MG63 (cell line): ENCODE measurements around the gene GPC6. TPM values are rescaled to one million over a fixed set of nuclear protein-coding genes. Genes with fewer than 3 reads are reported as not detected.

Experiments
- DNase-seq: peaks from one replicate; pipeline ENCODE4 v3.0.0-alpha.2; 2020
- H3K27me3 ChIP-seq: fragments of 250-450 bp; sonication (Bioruptor Pico); 2 replicates; pipeline ENCODE4 v1.5.1; 2020; ENCODE audit warnings: mild to moderate bottlenecking, moderate library complexity
- H3K36me3 ChIP-seq: fragments of 250-450 bp; sonication (Bioruptor Pico); 2 replicates; pipeline ENCODE4 v1.5.1; 2020; ENCODE audit warnings: mild to moderate bottlenecking, moderate library complexity
- H3K4me3 ChIP-seq: fragments of 250-450 bp; sonication (Bioruptor Pico); 2 replicates; pipeline ENCODE4 v1.5.1; 2020; ENCODE audit warnings: mild to moderate bottlenecking, moderate library complexity
- H3K9me3 ChIP-seq: fragments of 250-450 bp; sonication (Bioruptor Pico); 2 replicates; pipeline ENCODE4 v1.5.1; 2020; ENCODE audit warnings: mild to moderate bottlenecking, moderate library complexity
- total RNA-seq: library from RNA; depleted of rRNA; stranded (reverse); fragments of >200 nt; shearing (Covaris generic); gene quantifications from 2 replicates; pipeline ENCODE4 v1.2.3, GENCODE V29; 2014; ENCODE audit warnings: low replicate concordance

Gene GPC6
- total RNA-seq, 1 experiment from 2014 or later: 4.1 TPM

DNA sequence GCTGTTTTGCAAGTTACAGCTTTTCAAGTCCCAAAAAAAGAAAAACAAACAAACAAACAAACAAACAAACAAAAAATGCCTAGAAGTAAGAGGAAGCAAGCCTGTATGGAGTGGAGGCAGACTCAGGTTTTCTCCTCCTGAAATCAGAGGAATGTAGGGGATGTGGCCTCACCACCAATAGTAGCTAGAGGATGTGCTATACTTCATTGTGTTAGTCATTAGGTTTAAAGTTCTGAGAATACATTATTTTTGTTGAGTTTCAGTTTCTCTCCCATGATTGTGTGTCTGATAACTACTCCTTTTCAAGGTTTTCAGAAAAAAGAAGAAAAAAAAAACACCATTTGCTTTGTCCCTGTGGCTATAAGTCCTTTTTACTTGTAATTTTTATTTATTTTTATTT is 524.5 kb downstream of the GPC6 start:
- Histone ChIP-seq H3K27me3 (no peaks in the 10 kb centered on the region), H3K36me3 (no peaks in the 10 kb centered on the region), H3K9me3 (no peaks in the 10 kb centered on the region; the same call in 1 of the 2 replicates), H3K4me3 (no peak overlapping the region)
- no peak for DNase-seq

DNA sequence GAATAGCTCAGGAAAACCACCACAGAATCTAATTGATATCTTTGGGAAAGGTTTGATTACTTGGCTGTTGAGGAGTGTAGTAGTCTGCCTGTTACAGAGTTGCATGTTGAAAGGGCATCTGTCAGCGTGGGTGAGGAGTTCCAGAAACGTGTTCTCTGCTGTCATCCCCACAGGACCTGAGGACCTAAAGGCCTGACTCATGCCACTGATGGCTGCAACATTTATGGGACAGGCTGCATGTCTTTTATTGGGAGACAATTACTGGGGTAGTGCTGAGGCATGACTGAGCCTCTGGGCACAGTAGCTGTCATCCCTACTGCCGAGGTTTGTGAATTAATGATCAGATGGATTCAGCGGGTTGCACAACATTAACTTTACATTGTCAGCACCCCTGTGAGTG is 525.9 kb downstream of the GPC6 start:
- H3K27me3 ChIP-seq: no peaks in the 10 kb centered on the region
- no peaks in the 10 kb centered on the region for H3K36me3 ChIP-seq
- no peak overlapping the region for H3K4me3 ChIP-seq
- no peaks in the 10 kb centered on the region; the same call in 1 of the 2 replicates for H3K9me3 ChIP-seq
- DNase-seq: no peak

DNA sequence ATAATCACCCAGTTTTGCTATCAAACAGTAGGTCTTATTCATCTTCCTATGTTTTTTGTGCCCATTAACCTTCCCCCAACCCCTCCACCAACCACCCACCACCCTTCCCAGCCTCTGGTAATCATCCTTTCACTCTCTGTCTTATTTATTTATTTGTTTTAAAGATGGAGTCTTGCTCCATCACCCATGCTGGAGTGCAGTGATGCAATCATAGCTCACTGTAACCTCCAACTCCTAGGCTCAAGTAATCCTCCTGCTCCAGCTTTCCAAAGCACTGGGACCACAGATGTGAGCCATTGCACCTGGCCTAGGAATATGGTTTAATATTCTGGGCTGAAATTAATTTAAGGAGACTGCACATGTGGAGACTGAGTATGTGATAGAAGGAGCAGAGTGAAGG is 527.0 kb downstream of the GPC6 start:
- Histone ChIP-seq H3K27me3 (no peaks in the 10 kb centered on the region), H3K9me3 (no peaks in the 10 kb centered on the region), H3K4me3 (no peak overlapping the region), H3K36me3 (no peaks in the 10 kb centered on the region; the same call in 1 of the 2 replicates)
- no peak for DNase-seq

DNA sequence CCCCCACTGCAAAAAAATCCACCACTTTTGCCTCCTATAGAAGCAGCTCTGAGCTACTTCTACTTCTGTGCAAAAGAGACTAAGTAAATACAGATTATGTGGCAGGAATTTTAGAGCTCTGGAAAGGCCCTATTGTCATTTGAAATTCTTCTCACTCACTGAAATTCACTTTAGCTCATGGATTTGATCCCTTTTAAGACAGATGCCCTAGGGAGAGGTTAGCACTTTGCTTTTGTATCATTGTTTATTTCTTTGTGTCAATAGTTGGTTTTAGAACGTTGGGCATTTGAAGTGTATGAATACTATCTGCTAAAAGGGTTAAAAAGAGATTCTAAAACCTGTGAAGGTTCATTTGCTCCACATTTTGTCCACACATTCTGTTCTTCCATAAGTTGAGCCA is 528.7 kb downstream of the GPC6 start:
- no peak for DNase-seq
- H3K9me3 ChIP-seq: no peaks in the 10 kb centered on the region
- H3K36me3 ChIP-seq: no peaks in the 10 kb centered on the region; the same call in 1 of the 2 replicates

DNA sequence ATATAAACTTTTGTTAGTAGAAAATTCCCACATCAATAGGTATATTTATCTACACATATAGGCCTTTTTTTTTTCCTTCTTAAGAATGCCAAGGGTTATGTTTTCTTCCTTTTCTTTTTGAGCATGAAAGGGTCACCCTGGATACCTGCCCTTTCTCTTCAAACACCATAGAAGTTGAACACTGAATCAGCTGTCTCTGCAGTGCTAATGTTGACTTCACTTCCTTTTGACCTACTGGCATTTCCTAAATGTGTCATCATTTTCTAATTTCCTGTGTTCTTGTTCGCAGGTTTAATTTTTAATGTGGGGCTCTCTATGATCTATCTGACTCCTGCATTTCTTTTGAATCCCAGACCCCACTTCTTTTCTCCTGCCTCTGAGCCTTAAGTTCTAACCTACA is 532.0 kb downstream of the GPC6 start:
- H3K4me3 ChIP-seq: no peak overlapping the region
- H3K27me3 ChIP-seq: no peaks in the 10 kb centered on the region
- H3K36me3 ChIP-seq: no peaks in the 10 kb centered on the region; the same call in 1 of the 2 replicates
- no peaks in the 10 kb centered on the region; the same call in 1 of the 2 replicates for H3K9me3 ChIP-seq
- no peak for DNase-seq

More for the DNA sequence above, 528.7 kb downstream of the GPC6 start:
- Histone ChIP-seq H3K4me3 (no peak overlapping the region), H3K27me3 (no peaks in the 10 kb centered on the region)

DNA sequence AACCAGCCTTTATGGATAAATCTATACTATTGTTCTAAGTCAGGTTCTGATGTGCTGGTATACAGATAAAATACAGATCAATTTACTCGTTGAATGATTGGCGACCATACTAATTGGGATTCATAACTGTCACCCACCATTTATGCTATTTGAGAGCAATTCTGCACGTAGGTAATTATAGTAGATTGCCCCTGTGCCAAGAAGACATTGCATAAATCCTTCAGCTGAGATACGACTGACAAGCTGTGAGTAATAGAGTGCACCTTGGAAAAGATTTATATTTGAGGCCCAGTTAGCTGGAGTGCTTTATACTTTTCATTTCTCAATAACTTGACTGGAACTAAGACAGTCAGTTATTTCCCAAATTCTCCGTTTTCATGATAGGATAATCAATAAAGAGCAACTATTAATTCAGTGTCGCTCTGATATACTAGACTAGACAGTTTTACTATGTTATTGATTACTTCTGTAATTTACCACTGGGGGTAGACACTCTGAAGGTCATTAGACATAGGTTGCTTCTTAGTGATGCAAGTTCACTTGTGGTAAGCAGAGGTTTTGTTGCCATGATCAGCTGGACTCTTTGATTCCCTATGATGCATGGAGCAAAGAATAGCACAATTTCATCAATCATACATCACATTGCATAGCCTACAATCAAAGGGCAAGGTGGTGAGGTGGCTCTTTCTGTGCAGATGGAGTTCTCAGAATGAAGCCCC is 536.3 kb downstream of the GPC6 start:
- H3K36me3 ChIP-seq: no peaks in the 10 kb centered on the region; the same call in 1 of the 2 replicates
- no peak for DNase-seq
- no peaks in the 10 kb centered on the region for H3K27me3 ChIP-seq
- no peaks in the 10 kb centered on the region; the same call in 1 of the 2 replicates for H3K9me3 ChIP-seq
- no peak overlapping the region for H3K4me3 ChIP-seq

DNA sequence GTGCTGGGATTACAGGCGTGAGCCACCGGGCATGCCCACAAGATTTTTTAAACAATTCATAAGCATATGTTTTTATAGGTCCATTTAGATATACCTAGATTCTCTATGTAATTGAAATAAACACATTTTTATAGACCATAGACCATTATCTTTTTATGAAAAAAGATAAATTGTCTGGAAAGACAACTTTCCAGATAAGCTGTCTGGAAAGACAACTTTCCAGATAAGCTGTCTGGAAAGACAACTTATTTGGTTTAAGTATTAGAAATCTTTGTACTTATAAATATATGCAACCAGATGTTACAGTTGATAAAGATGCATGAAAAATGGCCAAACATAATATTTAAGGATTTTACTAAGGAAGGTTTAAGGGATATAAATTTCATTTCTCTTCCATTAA is 538.5 kb downstream of the GPC6 start:
- no peaks in the 10 kb centered on the region; the same call in 1 of the 2 replicates for H3K9me3 ChIP-seq
- DNase-seq: no peak
- H3K27me3 ChIP-seq: no peaks in the 10 kb centered on the region

DNA sequence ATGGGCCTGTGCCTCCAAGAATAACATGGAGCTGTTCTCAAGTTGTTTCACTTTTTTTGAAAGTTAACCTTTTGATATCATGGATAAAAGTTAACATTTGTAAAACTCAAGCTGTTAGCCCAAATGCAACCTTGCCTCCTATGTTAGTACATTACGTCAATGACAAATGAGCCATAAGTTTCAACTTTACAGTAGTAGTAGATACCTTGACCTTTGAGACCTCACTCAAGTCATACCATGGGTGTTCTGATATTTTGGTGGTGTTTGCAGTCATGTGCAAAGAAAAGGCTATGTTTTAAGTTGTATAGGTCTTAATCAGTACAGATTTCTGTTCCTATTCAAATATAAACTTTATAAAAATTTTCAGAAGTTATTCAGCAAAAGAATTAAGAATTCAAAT is 539.2 kb downstream of the GPC6 start:
- Histone ChIP-seq H3K9me3 (no peaks in the 10 kb centered on the region; the same call in 1 of the 2 replicates), H3K4me3 (no peak overlapping the region), H3K36me3 (no peaks in the 10 kb centered on the region), H3K27me3 (no peaks in the 10 kb centered on the region)
- no peak for DNase-seq

More for the DNA sequence above, 538.5 kb downstream of the GPC6 start:
- Histone ChIP-seq H3K36me3 (no peaks in the 10 kb centered on the region), H3K4me3 (no peak overlapping the region)

DNA sequence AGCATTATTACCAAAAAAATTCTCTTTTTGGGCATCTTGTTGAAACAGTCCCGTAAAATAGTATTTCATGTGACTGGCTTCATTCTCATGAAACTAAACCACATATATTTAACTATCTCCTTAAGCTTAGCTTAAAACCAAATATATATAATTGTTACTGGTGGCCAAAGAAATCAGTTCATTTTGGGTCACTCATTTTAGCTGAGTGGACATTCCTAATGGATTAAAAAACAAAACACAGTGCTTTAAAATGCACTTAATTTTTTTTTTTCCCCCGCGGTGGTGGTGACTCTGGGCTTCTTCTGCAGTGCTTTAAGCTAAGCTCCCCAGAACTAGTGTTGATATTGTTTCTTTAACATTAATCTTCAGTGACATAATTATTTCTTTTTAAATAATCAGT is 540.1 kb downstream of the GPC6 start:
- Histone ChIP-seq H3K27me3 (no peaks in the 10 kb centered on the region), H3K4me3 (no peak overlapping the region), H3K36me3 (no peaks in the 10 kb centered on the region), H3K9me3 (no peaks in the 10 kb centered on the region; the same call in 1 of the 2 replicates)
- DNase-seq: no peak

- no peaks in the 10 kb centered on the region for H3K36me3 ChIP-seq
- no peaks in the 10 kb centered on the region; the same call in 1 of the 2 replicates for H3K9me3 ChIP-seq
- H3K4me3 ChIP-seq: no peak overlapping the region
- H3K27me3 ChIP-seq: no peaks in the 10 kb centered on the region
- no peak for DNase-seq
Measured at GRCh38 chr13:93767180-93767916, 540.7 kb downstream of the GPC6 start.

DNA sequence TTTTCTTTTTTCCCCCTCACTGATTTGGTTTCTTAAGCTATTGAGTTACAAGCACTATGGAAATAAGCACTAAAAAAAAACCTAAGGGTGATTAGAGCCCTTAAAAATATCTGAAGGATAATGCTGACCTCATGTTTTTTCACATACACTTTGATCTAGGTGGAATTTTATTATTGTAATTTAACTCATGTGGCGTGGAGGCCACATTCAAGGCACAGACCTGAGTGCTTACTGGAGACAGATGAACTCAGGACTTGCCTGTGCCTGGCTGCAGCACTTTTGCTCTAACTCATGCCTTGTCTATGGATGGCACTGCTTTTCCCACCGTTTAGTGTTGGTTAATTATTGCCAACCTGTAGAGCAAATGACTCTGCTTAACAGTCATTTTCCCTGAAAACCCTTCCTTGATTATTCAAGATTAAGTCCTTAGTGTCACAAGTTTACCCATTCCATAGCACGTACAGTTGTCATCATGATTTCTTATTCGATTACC is 541.4 kb downstream of the GPC6 start:
- no peaks in the 10 kb centered on the region for H3K36me3 ChIP-seq

DNA sequence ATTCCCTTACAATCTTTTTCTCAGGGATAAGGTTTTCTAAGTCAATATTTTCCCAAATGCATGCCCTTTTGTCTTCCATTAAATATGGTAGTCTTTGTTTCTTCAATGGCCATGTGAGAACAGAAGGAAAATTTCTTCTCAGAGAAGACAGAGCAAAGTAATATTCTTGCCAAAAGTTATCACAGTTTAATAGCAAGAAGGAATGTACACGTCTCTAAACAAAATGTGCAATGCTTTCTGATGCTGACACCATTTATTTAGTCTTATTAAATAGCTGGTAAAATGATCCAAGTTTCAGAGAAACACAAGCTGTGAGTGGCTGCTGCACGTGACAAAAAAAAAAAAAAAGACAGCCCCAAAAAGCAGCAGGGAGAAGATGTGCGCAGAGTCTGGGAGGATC is 542.5 kb downstream of the GPC6 start:
- Histone ChIP-seq H3K4me3 (no peak overlapping the region), H3K9me3 (no peaks in the 10 kb centered on the region), H3K36me3 (no peaks in the 10 kb centered on the region), H3K27me3 (no peaks in the 10 kb centered on the region)
- DNase-seq: no peak

More for the DNA sequence above, 541.4 kb downstream of the GPC6 start:
- no peak for DNase-seq
- no peaks in the 10 kb centered on the region; the same call in 1 of the 2 replicates for H3K9me3 ChIP-seq
- no peaks in the 10 kb centered on the region for H3K27me3 ChIP-seq
- H3K4me3 ChIP-seq: no peak overlapping the region

DNA sequence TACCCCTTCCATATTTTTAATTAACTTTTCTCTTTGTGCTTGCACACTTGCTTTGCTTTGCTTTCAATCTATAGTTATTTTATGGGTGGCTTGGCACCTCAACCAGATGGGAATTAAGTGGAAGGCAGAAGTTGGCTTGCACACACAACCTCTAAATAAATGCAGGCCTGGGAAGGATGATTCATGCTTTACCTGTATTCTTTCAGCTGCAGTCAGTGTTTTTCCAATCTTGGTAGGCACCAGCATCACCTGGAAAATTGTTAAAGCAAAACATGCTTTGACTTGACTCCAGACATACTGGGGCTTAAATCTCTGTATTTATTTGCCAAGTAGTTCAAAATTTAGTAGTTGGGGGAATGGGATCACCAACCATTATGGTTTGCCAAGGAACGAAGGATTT is 543.0 kb downstream of the GPC6 start:
- Histone ChIP-seq H3K27me3 (no peaks in the 10 kb centered on the region), H3K4me3 (no peak overlapping the region), H3K9me3 (no peaks in the 10 kb centered on the region), H3K36me3 (no peaks in the 10 kb centered on the region)
- DNase-seq: no peak

GRCh38 chr13:93771227-93771626 is 544.6 kb downstream of the GPC6 start:
- H3K36me3 ChIP-seq: no peaks in the 10 kb centered on the region
- no peaks in the 10 kb centered on the region for H3K9me3 ChIP-seq
- H3K4me3 ChIP-seq: no peak overlapping the region
- H3K27me3 ChIP-seq: no peaks in the 10 kb centered on the region
- DNase-seq: no peak

- Histone ChIP-seq H3K4me3 (no peak overlapping the region), H3K27me3 (no peaks in the 10 kb centered on the region), H3K36me3 (no peaks in the 10 kb centered on the region), H3K9me3 (no peaks in the 10 kb centered on the region)
- no peak for DNase-seq
Measured at GRCh38 chr13:93771782-93772181, 545.2 kb downstream of the GPC6 start.

DNA sequence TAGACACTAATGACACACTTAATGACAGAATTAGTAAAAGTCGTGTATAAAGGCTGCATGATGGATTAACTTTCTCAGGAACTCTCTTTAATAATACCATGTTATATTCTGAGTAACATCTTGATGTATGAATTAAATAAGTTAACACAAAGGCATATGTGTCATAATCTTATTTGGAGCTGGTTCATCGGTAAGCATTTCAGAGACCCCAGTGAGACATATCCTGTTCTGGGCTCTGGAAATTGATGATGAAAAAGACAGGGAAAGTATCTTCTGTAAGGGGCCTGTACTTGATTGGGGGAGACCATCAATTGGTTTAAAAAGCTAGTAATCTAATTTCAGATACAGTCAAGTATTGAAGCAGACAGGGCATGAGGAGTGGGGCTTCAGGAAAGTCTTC is 547.9 kb downstream of the GPC6 start:
- no peaks in the 10 kb centered on the region for H3K9me3 ChIP-seq
- no peaks in the 10 kb centered on the region for H3K27me3 ChIP-seq
- H3K36me3 ChIP-seq: no peaks in the 10 kb centered on the region
- no peak overlapping the region for H3K4me3 ChIP-seq
- DNase-seq: no peak

DNA sequence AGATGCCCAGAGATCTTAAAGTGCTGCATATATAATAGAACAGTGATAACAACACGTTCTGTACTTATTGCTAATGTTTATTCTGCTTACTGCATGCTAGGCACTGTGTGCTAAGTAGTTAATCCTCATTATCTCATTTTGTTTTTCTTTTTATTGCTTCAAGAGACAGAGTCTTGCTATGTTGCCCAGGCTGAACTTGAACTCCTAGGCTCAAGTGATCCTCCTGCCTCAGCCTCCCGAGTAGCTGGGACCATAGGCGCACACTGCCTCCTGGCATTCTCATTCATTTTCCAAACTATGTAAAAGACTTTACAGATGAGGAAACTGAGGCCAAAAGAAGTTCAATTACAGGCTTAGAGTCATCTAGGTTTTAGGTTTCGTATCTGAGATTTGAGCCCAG is 548.4 kb downstream of the GPC6 start:
- H3K4me3 ChIP-seq: no peak overlapping the region
- DNase-seq: no peak
- no peaks in the 10 kb centered on the region for H3K9me3 ChIP-seq
- H3K36me3 ChIP-seq: no peaks in the 10 kb centered on the region
- H3K27me3 ChIP-seq: no peaks in the 10 kb centered on the region
